HG02938 (cell line): Measurements from ENCODE around the gene SCRT2.
"Not testable (repeated sequence)": the region's sequence is repeated elsewhere in the genome, so short reads cannot be mapped to it uniquely, and the experiment has no call there.

Experiments used
- ATAC-seq: cut with Tn5 transposase; IDR thresholded peaks from one replicate; pipeline ENCODE4 v1.9.1; 2021; ENCODE audit warnings: mild to moderate bottlenecking, moderate library complexity; ENCODE audit not compliant: unreplicated experiment

Gene SCRT2

GRCh38 chr20:701401-702129, 26.0 kb upstream of the SCRT2 start:
- no peak for ATAC-seq

- ATAC-seq: no peak
These were observed 24.3 kb upstream of the SCRT2 start for GRCh38 chr20:699811-700338.

GRCh38 chr20:699342-699741, 23.7 kb upstream of the SCRT2 start:
- ATAC-seq: no peak

GRCh38 chr20:698276-698675, 22.7 kb upstream of the SCRT2 start:
- no peak for ATAC-seq

- ATAC-seq: no peak
These were observed 22.2 kb upstream of the SCRT2 start for GRCh38 chr20:697826-698225.

GRCh38 chr20:695165-695866, 19.7 kb upstream of the SCRT2 start:
- ATAC-seq: no peak

- ATAC-seq: no peak
These were observed 18.9 kb upstream of the SCRT2 start for GRCh38 chr20:694496-694895.

- not testable (repeated sequence) for ATAC-seq
These were observed 18.2 kb upstream of the SCRT2 start for GRCh38 chr20:693786-694185.

GRCh38 chr20:692044-692443, 16.4 kb upstream of the SCRT2 start:
- no peak for ATAC-seq

GRCh38 chr20:689947-690346, 14.3 kb upstream of the SCRT2 start:
- ATAC-seq: no peak

- no peak for ATAC-seq
These were observed 13.7 kb upstream of the SCRT2 start for GRCh38 chr20:689348-689747.

GRCh38 chr20:688809-689212, 13.2 kb upstream of the SCRT2 start:
- no peak for ATAC-seq

GRCh38 chr20:687468-688203, 12.0 kb upstream of the SCRT2 start:
- no peak for ATAC-seq

- ATAC-seq: no peak
These were observed 9.2 kb upstream of the SCRT2 start for GRCh38 chr20:684676-685319.

- ATAC-seq: no peak
These were observed 6.5 kb upstream of the SCRT2 start for GRCh38 chr20:682123-682522.

GRCh38 chr20:680638-681187, 5.1 kb upstream of the SCRT2 start:
- no peak for ATAC-seq

GRCh38 chr20:677957-678356, 2.4 kb upstream of the SCRT2 start:
- no peak for ATAC-seq

- no peak for ATAC-seq
These were observed 1.4 kb upstream of the SCRT2 start for GRCh38 chr20:676967-677366.

GRCh38 chr20:676315-676937, 824 bp upstream of the SCRT2 start:
- ATAC-seq: no peak

- no peak for ATAC-seq
These were observed 559 bp downstream of the SCRT2 start for GRCh38 chr20:675033-675452.
